Measurements from ENCODE around the gene SEPTIN8. TPM values are rescaled to one million over a fixed set of nuclear protein-coding genes. Genes with fewer than 3 reads are reported as not detected.

SEPTIN8 gene
- total RNA-seq, 2 experiments from 2014 or later, result 10.6 to 15.5 TPM

DNA sequence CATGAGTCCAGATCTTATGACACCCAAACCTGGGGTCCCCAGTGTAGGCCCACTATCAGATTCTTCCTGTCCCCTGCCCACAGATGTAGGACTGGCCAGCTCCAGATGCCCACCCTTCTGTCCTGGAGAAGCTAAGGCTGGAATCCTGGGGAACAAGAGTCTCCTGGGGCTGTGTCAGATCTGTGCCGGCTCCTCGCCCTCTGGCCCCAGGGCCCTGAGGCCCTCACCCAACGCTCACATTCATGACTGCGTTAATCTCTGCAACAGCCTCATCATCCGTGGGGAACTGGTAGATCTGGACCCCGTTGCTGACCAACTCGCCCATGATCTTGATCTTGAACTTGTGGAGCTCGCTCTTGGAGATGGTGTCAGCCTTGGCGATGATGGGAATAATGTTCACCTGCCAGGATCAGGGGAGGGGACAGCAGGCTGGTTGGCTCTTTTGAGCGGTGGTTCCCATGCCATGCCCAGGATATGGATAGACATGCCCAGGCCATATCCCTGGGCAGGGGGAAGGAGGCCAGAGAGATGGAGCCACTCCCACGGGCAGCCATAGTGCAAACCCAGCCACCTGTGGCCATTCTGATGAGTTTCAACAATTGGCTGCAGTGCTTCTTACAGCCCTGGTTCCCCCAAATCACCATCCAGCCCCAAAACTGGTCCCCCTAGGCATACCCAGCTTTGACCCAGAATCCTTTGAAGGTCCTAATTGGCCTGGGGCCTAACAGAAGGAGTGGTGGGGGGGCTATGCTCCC is 14.6 kb downstream of the SEPTIN8 start:
- intact Hi-C loops (cut with micrococcal nuclease; ENCODE audit: unreplicated experiment), result no loop called here
- Histone ChIP-seq H3K9me3 (ENCODE audit: low read length) (no peaks in the 10 kb centered on the region), H3K36me3 (ENCODE audit: insufficient read depth, low read length) (no peaks in the 10 kb centered on the region), H3K9me2 (ENCODE audit: insufficient read depth, low read length) (no peaks in the 10 kb centered on the region), H3K4me1 (ENCODE audit: insufficient read depth, low read length, poor library complexity, severe bottlenecking) (no peaks in the 10 kb centered on the region), H4K20me1 (ENCODE audit: insufficient read depth, low read length) (no peaks in the 10 kb centered on the region), H3K4me3 (ENCODE audit: low read depth, low read length, poor library complexity, severe bottlenecking) (no peak overlapping the region), H3K4me2 (ENCODE audit: low read length) (no peak overlapping the region), H2AFZ (ENCODE audit: low read length) (no peak overlapping the region), H3K27ac (ENCODE audit: low read depth, low read length, poor library complexity, severe bottlenecking) (no peak overlapping the region), H3K79me2 (ENCODE audit: insufficient read depth, low read depth, low read length) (no peaks in the 10 kb centered on the region)
- POLR2A ChIA-PET, result no interaction called here
- BruUV-seq (replicated peaks), result no TSS peak
- DNase-seq (ENCODE audit: low spot score), result no peak
- CTCF ChIA-PET (ENCODE audit: unreplicated experiment), result no interaction called here
- TF ChIP-seq, protein P1, sequence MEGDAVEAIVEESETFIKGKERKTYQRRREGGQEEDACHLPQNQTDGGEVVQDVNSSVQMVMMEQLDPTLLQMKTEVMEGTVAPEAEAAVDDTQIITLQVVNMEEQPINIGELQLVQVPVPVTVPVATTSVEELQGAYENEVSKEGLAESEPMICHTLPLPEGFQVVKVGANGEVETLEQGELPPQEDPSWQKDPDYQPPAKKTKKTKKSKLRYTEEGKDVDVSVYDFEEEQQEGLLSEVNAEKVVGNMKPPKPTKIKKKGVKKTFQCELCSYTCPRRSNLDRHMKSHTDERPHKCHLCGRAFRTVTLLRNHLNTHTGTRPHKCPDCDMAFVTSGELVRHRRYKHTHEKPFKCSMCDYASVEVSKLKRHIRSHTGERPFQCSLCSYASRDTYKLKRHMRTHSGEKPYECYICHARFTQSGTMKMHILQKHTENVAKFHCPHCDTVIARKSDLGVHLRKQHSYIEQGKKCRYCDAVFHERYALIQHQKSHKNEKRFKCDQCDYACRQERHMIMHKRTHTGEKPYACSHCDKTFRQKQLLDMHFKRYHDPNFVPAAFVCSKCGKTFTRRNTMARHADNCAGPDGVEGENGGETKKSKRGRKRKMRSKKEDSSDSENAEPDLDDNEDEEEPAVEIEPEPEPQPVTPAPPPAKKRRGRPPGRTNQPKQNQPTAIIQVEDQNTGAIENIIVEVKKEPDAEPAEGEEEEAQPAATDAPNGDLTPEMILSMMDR (conservative IDR thresholded peaks at IDR 0.05; ENCODE audit: low read length), result no peak
- TF ChIP-seq EZH2phosphoT487 (IDR thresholded peaks at IDR 0.05; ENCODE audit: borderline replicate concordance, low read depth, low read length), result no peak

DNA sequence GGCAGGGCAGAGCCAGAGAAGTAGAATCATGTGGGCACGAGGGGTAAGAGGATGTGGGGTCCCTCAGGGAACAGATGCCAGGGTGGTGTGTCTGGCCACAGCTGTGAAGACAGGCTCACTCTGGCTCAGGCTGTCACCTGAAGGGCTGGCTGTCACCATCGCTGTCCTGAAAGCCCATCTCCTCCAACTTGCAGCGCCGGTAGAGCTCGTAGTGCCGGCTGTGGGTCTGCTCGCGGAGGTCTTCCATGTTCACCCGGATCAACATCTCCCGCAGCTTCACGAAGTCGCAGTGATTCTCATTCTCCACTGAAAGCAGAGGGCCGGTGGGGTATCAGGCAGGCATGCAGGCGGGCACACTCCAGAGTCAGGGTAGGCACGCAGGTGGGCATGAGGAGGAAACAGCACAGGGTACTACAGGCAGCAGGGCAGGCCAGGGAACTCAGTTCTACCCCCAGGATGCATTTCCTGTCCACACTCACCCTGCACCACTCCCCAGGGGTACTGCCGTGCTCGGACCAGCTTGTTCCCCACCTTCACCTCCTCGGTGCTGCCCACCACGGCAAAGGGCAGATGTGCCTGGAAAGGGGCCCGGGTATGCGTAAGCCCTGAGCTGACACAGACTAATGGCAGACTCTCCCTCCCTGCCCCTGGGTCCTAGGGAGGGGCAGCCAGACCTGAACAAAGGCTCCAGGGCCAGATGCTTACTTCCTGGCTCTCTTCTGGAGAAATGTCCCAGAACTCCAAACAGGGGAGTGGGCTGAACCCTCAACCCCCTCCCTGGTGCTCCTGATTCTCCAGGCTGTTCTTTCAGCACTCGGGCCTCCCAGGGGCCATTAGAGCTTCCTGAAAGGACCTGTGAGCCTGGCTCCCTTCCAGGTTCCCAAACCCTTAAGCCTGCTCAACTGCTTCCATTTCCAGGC is 15.5 kb downstream of the SEPTIN8 start:
- DNase-seq (ENCODE audit: low spot score), result no peak
- no peak for TF ChIP-seq EZH2phosphoT487 (IDR thresholded peaks at IDR 0.05; ENCODE audit: borderline replicate concordance, low read depth, low read length)
- TF ChIP-seq, protein P1 (conservative IDR thresholded peaks at IDR 0.05; ENCODE audit: low read length), result no peak
- no TSS peak for BruUV-seq (replicated peaks)
- intact Hi-C loops (cut with micrococcal nuclease; ENCODE audit: unreplicated experiment), result no loop called here
- CTCF ChIA-PET (ENCODE audit: unreplicated experiment), result no interaction called here
- no peak overlapping the region for H2AFZ ChIP-seq (ENCODE audit: low read length)
- no peak overlapping the region for H3K27ac ChIP-seq (ENCODE audit: low read depth, low read length, poor library complexity, severe bottlenecking)
- H3K4me1 ChIP-seq (ENCODE audit: insufficient read depth, low read length, poor library complexity, severe bottlenecking), result no peaks in the 10 kb centered on the region
- H3K36me3 ChIP-seq (ENCODE audit: insufficient read depth, low read length), result no peaks in the 10 kb centered on the region
- H3K4me3 ChIP-seq (ENCODE audit: low read depth, low read length, poor library complexity, severe bottlenecking), result no peak overlapping the region
- no peaks in the 10 kb centered on the region for H3K79me2 ChIP-seq (ENCODE audit: insufficient read depth, low read depth, low read length)
- POLR2A ChIA-PET, result no interaction called here
- H3K9me3 ChIP-seq (ENCODE audit: low read length), result no peaks in the 10 kb centered on the region
- no peaks in the 10 kb centered on the region for H3K9me2 ChIP-seq (ENCODE audit: insufficient read depth, low read length)
- no peak overlapping the region for H3K4me2 ChIP-seq (ENCODE audit: low read length)
- no peaks in the 10 kb centered on the region for H4K20me1 ChIP-seq (ENCODE audit: insufficient read depth, low read length)
